Thyroid gland (tissue), 4 donors: ENCODE measurements around the gene OTOF.

Experiments used
- CTCF ChIP-seq, 6 experiments: fragments of 200-600 bp in 3 of 6; fragments of 450-650 bp in 3 of 6; sonication (generic) in 3 of 6; IDR thresholded peaks; one replicate each; pipeline ENCODE4 v1.5.1; 2016 to 2019; ENCODE audit warnings: antibody characterized with exemption in 6 of 6, mild to moderate bottlenecking in 2 of 6, inconsistent platforms in 1 of 6, moderate library complexity in 1 of 6
- POLR2A ChIP-seq, 2 donors: fragments of 450-650 bp; IDR thresholded peaks; one replicate each; pipeline ENCODE4 v1.6.1; 2017; ENCODE audit warnings: antibody characterized with exemption in 2 of 2, mild to moderate bottlenecking in 2 of 2, moderate library complexity in 1 of 2

- TF ChIP-seq CTCF (IDR thresholded peaks at IDR 0.05) (no peak), POLR2A (IDR thresholded peaks at IDR 0.05) (no peak)
Observed at GRCh38 chr2:26471766-26472706, 5.9 kb downstream of the OTOF start.
